ENCODE measurements around the gene SEC11A.

GRCh38 chr15:84624359-84624758 is 91.6 kb downstream of the SEC11A start:
- TF ChIP-seq CTCF (IDR thresholded peaks at IDR 0.05; ENCODE audit: borderline replicate concordance, extremely low read depth, low read length, poor library complexity, severe bottlenecking) (no peak), EZH2 (IDR thresholded peaks at IDR 0.05; ENCODE audit: borderline replicate concordance, low read depth, low read length, severe bottlenecking) (no peak)
